WTC11 (cell line): ENCODE results near the gene BACE1-AS.

Experiments
- ATF1 ChIP-seq: sonication (generic); formaldehyde crosslinking; IDR thresholded peaks from 2 replicates; pipeline ENCODE4 v1.8.1; 2023; ENCODE audit warnings: mild to moderate bottlenecking, moderate library complexity, missing genetic modification reagents
- CREB1 ChIP-seq: sonication (generic); formaldehyde crosslinking; IDR thresholded peaks from 2 replicates; pipeline ENCODE4 v1.8.0; 2023; ENCODE audit warnings: mild to moderate bottlenecking, missing genetic modification reagents
- CTCF ChIP-seq: fragments of 200-600 bp; IDR thresholded peaks from 2 replicates; pipeline ENCODE4 v1.8.0; 2022; ENCODE audit warnings: antibody characterized with exemption
- E2F1 ChIP-seq: sonication (generic); formaldehyde crosslinking; IDR thresholded peaks from 2 replicates; pipeline ENCODE4 v1.8.0; 2022; ENCODE audit warnings: mild to moderate bottlenecking, missing genetic modification reagents
- FOXJ3 ChIP-seq: sonication (generic); formaldehyde crosslinking; IDR thresholded peaks from 2 replicates; pipeline ENCODE4 v1.9.0; 2021; ENCODE audit warnings: missing genetic modification reagents, mild to moderate bottlenecking, borderline replicate concordance
- MAX ChIP-seq: sonication (generic); formaldehyde crosslinking; IDR thresholded peaks from 2 replicates; pipeline ENCODE4 v1.8.0; 2022; ENCODE audit warnings: mild to moderate bottlenecking, missing genetic modification reagents
- RELA ChIP-seq: sonication (generic); formaldehyde crosslinking; IDR thresholded peaks from 2 replicates; pipeline ENCODE4 v1.8.1; 2022; ENCODE audit warnings: missing genetic modification reagents, mild to moderate bottlenecking, borderline replicate concordance
- SOX15 ChIP-seq: fragments of 250-450 bp; sonication (Bioruptor Pico); IDR thresholded peaks from 2 replicates; pipeline ENCODE4 v1.9.0; 2021; ENCODE audit warnings: mild to moderate bottlenecking
- TF ChIP-seq, protein P1 (sequence below): sonication (generic); formaldehyde crosslinking; IDR thresholded peaks from 2 replicates; pipeline ENCODE4 v1.8.1; 2022; ENCODE audit warnings: mild to moderate bottlenecking, missing genetic modification reagents, moderate library complexity, borderline replicate concordance
- TF ChIP-seq, protein P2 (sequence below): sonication (generic); formaldehyde crosslinking; conservative IDR thresholded peaks from 2 replicates; pipeline ENCODE4 v1.8.1; 2022; ENCODE audit warnings: mild to moderate bottlenecking, missing genetic modification reagents

GRCh38 chr11:117296881-117297280 lies 5.7 kb downstream of the BACE1-AS start:
- no peak for TF ChIP-seq CTCF
- no peak for TF ChIP-seq SOX15 (CRISPR knock-in tag)
- TF ChIP-seq MAX (CRISPR knock-in tag), result no peak
- no peak for TF ChIP-seq FOXJ3 (CRISPR knock-in tag)
- no peak for TF ChIP-seq RELA (CRISPR knock-in tag)
- TF ChIP-seq ATF1 (CRISPR knock-in tag), result no peak
- TF ChIP-seq, protein P1, sequence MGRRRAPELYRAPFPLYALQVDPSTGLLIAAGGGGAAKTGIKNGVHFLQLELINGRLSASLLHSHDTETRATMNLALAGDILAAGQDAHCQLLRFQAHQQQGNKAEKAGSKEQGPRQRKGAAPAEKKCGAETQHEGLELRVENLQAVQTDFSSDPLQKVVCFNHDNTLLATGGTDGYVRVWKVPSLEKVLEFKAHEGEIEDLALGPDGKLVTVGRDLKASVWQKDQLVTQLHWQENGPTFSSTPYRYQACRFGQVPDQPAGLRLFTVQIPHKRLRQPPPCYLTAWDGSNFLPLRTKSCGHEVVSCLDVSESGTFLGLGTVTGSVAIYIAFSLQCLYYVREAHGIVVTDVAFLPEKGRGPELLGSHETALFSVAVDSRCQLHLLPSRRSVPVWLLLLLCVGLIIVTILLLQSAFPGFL (CRISPR knock-in tag), result no peak
- TF ChIP-seq, protein P2, sequence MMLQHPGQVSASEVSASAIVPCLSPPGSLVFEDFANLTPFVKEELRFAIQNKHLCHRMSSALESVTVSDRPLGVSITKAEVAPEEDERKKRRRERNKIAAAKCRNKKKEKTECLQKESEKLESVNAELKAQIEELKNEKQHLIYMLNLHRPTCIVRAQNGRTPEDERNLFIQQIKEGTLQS (CRISPR knock-in tag), result no peak
- TF ChIP-seq E2F1 (CRISPR knock-in tag), result no peak
- TF ChIP-seq CREB1, result no peak
